ENCODE measurements around the gene PRR15L. TPM values are rescaled to one million over a fixed set of nuclear protein-coding genes. Genes with fewer than 3 reads are reported as not detected.

PRR15L gene
- total and polyA plus RNA-seq, 2 experiments from 2014 or later = 0.57 TPM; not detected in 1

DNA sequence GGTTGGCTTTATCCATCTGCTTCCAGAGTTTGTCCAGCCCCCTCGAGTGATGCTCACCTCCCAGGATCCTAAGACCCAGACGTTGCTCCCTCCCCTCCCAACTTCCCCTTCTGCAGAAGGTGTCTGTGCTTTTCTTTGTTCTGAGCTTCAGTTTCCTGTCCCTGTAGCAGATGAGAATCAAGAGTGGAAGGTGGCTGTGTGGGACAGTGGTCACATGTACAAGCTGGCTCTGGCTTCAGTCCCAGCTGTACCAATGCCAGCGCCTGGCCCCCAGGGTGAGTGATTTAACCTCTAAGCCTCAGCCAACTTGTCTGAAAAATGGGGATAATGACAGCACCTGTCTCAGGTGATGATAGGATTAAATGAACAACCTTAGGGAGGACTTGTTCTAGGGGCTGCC lies 7.7 kb downstream of the PRR15L start:
- H3K9me3 Mint-ChIP-seq = no peaks in the 10 kb centered on the region
- Histone ChIP-seq H2AFZ (peak overlapping the region; percentile 92), H3K4me3 (no peak overlapping the region), H3K79me2 (replicated peaks; ENCODE audit: insufficient read depth) (no peaks in the 10 kb centered on the region), H4K20me1 (replicated peaks; ENCODE audit: insufficient read depth) (no peaks in the 10 kb centered on the region), H3K9me2 (ENCODE audit: insufficient read depth) (no peaks in the 10 kb centered on the region), H3K4me2 (peak overlapping the region; percentile 74), H3F3A (replicated peaks; ENCODE audit: low read depth) (peaks cover 2% of the 10 kb centered on the region; the same call in 1 of the 2 replicates), H3K27me3 (ENCODE audit: insufficient read depth) (no peaks in the 10 kb centered on the region), H3K4me1 (ENCODE audit: insufficient read depth) (0 out of 2 replicates have a peak, but pooled peaks cover 5% of the 10 kb centered on the region), H3K27ac (ENCODE audit: low read depth) (no peak overlapping the region), H3K36me3 (ENCODE audit: insufficient read depth) (no peaks in the 10 kb centered on the region)
- DNase-seq (ENCODE audit: low spot score) = peak; percentile 17
- H3K4me3 Mint-ChIP-seq = peak overlapping the region; percentile 63; the same call in 1 of the 3 replicates
- no peak for ATAC-seq
- TF ChIP-seq STAT1 (IDR thresholded peaks at IDR 0.05; ENCODE audit: unreplicated experiment) (no peak), CREB1 (CRISPR knock-in tag; IDR thresholded peaks at IDR 0.05; ENCODE audit: low read depth) (no peak), ZNF114 (CRISPR knock-in tag; IDR thresholded peaks at IDR 0.05) (no peak), ZNF331 (CRISPR knock-in tag; IDR thresholded peaks at IDR 0.05; ENCODE audit: low read depth) (no peak), JUNB (IDR thresholded peaks at IDR 0.05; ENCODE audit: unreplicated experiment) (no peak), EZH2phosphoT487 (IDR thresholded peaks at IDR 0.05; ENCODE audit: unreplicated experiment) (no peak), NANOG (IDR thresholded peaks at IDR 0.05; ENCODE audit: borderline replicate concordance) (no peak), POLR2AphosphoS5 (IDR thresholded peaks at IDR 0.05; ENCODE audit: low read depth) (no peak), EZH2 (IDR thresholded peaks at IDR 0.05; ENCODE audit: low read depth, unreplicated experiment) (no peak)
- TF ChIP-seq, protein P1, sequence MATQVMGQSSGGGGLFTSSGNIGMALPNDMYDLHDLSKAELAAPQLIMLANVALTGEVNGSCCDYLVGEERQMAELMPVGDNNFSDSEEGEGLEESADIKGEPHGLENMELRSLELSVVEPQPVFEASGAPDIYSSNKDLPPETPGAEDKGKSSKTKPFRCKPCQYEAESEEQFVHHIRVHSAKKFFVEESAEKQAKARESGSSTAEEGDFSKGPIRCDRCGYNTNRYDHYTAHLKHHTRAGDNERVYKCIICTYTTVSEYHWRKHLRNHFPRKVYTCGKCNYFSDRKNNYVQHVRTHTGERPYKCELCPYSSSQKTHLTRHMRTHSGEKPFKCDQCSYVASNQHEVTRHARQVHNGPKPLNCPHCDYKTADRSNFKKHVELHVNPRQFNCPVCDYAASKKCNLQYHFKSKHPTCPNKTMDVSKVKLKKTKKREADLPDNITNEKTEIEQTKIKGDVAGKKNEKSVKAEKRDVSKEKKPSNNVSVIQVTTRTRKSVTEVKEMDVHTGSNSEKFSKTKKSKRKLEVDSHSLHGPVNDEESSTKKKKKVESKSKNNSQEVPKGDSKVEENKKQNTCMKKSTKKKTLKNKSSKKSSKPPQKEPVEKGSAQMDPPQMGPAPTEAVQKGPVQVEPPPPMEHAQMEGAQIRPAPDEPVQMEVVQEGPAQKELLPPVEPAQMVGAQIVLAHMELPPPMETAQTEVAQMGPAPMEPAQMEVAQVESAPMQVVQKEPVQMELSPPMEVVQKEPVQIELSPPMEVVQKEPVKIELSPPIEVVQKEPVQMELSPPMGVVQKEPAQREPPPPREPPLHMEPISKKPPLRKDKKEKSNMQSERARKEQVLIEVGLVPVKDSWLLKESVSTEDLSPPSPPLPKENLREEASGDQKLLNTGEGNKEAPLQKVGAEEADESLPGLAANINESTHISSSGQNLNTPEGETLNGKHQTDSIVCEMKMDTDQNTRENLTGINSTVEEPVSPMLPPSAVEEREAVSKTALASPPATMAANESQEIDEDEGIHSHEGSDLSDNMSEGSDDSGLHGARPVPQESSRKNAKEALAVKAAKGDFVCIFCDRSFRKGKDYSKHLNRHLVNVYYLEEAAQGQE (IDR thresholded peaks at IDR 0.05; ENCODE audit: unreplicated experiment) = no peak
- TF ChIP-seq, protein P2, sequence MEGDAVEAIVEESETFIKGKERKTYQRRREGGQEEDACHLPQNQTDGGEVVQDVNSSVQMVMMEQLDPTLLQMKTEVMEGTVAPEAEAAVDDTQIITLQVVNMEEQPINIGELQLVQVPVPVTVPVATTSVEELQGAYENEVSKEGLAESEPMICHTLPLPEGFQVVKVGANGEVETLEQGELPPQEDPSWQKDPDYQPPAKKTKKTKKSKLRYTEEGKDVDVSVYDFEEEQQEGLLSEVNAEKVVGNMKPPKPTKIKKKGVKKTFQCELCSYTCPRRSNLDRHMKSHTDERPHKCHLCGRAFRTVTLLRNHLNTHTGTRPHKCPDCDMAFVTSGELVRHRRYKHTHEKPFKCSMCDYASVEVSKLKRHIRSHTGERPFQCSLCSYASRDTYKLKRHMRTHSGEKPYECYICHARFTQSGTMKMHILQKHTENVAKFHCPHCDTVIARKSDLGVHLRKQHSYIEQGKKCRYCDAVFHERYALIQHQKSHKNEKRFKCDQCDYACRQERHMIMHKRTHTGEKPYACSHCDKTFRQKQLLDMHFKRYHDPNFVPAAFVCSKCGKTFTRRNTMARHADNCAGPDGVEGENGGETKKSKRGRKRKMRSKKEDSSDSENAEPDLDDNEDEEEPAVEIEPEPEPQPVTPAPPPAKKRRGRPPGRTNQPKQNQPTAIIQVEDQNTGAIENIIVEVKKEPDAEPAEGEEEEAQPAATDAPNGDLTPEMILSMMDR (conservative IDR thresholded peaks at IDR 0.05; ENCODE audit: low read depth in 2 of 2) = no peak
- TF ChIP-seq, protein P3, sequence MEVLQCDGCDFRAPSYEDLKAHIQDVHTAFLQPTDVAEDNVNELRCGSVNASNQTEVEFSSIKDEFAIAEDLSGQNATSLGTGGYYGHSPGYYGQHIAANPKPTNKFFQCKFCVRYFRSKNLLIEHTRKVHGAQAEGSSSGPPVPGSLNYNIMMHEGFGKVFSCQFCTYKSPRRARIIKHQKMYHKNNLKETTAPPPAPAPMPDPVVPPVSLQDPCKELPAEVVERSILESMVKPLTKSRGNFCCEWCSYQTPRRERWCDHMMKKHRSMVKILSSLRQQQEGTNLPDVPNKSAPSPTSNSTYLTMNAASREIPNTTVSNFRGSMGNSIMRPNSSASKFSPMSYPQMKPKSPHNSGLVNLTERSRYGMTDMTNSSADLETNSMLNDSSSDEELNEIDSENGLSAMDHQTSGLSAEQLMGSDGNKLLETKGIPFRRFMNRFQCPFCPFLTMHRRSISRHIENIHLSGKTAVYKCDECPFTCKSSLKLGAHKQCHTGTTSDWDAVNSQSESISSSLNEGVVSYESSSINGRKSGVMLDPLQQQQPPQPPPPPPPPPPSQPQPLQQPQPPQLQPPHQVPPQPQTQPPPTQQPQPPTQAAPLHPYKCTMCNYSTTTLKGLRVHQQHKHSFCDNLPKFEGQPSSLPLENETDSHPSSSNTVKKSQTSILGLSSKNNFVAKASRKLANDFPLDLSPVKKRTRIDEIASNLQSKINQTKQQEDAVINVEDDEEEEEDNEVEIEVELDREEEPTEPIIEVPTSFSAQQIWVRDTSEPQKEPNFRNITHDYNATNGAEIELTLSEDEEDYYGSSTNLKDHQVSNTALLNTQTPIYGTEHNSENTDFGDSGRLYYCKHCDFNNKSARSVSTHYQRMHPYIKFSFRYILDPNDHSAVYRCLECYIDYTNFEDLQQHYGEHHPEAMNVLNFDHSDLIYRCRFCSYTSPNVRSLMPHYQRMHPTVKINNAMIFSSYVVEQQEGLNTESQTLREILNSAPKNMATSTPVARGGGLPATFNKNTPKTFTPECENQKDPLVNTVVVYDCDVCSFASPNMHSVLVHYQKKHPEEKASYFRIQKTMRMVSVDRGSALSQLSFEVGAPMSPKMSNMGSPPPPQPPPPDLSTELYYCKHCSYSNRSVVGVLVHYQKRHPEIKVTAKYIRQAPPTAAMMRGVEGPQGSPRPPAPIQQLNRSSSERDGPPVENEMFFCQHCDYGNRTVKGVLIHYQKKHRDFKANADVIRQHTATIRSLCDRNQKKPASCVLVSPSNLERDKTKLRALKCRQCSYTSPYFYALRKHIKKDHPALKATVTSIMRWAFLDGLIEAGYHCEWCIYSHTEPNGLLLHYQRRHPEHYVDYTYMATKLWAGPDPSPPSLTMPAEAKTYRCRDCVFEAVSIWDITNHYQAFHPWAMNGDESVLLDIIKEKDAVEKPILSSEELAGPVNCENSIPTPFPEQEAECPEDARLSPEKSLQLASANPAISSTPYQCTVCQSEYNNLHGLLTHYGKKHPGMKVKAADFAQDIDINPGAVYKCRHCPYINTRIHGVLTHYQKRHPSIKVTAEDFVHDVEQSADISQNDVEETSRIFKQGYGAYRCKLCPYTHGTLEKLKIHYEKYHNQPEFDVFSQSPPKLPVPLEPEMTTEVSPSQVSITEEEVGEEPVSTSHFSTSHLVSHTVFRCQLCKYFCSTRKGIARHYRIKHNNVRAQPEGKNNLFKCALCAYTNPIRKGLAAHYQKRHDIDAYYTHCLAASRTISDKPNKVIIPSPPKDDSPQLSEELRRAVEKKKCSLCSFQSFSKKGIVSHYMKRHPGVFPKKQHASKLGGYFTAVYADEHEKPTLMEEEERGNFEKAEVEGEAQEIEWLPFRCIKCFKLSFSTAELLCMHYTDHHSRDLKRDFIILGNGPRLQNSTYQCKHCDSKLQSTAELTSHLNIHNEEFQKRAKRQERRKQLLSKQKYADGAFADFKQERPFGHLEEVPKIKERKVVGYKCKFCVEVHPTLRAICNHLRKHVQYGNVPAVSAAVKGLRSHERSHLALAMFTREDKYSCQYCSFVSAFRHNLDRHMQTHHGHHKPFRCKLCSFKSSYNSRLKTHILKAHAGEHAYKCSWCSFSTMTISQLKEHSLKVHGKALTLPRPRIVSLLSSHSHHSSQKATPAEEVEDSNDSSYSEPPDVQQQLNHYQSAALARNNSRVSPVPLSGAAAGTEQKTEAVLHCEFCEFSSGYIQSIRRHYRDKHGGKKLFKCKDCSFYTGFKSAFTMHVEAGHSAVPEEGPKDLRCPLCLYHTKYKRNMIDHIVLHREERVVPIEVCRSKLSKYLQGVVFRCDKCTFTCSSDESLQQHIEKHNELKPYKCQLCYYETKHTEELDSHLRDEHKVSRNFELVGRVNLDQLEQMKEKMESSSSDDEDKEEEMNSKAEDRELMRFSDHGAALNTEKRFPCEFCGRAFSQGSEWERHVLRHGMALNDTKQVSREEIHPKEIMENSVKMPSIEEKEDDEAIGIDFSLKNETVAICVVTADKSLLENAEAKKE (CRISPR knock-in tag; IDR thresholded peaks at IDR 0.05) = no peak
- TF ChIP-seq, protein P4, sequence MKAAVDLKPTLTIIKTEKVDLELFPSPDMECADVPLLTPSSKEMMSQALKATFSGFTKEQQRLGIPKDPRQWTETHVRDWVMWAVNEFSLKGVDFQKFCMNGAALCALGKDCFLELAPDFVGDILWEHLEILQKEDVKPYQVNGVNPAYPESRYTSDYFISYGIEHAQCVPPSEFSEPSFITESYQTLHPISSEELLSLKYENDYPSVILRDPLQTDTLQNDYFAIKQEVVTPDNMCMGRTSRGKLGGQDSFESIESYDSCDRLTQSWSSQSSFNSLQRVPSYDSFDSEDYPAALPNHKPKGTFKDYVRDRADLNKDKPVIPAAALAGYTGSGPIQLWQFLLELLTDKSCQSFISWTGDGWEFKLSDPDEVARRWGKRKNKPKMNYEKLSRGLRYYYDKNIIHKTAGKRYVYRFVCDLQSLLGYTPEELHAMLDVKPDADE (IDR thresholded peaks at IDR 0.05) = no peak
- peaks cover 6% of the 10 kb centered on the region for H3K27me3 Mint-ChIP-seq (ENCODE audit: insufficient read depth, low read depth, poor library complexity)
- peaks cover 2% of the 10 kb centered on the region; the same call in 2 of the 3 replicates for H3K36me3 Mint-ChIP-seq (ENCODE audit: low read depth)
- no peak overlapping the region for H3K27ac Mint-ChIP-seq
- H3K4me1 Mint-ChIP-seq = peaks cover 19% of the 10 kb centered on the region
